ENCODE data around the gene H2AZ2.

DNA sequence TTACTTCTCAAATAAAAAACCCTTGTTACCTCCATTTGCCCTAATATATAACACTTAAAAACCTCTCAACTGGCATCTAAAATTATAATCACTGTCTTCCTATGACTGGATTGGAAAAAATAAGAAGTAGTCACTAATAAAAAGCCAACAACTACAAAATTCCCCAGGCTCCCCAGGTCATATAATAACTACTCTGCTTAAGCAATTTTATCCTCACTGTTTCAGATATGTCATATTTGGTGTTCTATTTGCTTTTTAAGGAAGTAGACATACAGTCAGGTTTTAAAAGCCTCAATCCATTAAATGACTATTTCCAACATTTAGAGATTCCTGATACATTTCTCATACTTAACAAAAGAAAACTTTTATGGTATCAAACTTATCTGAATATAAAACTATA, 2.4 kb downstream of the H2AZ2 start:
- TF ChIP-seq EZH2phosphoT487 (IDR thresholded peaks at IDR 0.05; ENCODE audit: insufficient read depth, low read depth) (no peak), EZH2 (IDR thresholded peaks at IDR 0.05; ENCODE audit: insufficient read depth, poor library complexity, severe bottlenecking) (no peak)
